ENCODE data around the gene LMF1.
"Not testable (repeated sequence)": the region's sequence is repeated elsewhere in the genome, so short reads cannot be mapped to it uniquely, and the experiment has no call there.

LMF1 gene

GRCh38 chr16:820748-821147 is 150.0 kb downstream of the LMF1 start:
- no peak for DNase-seq

- DNase-seq: not testable (repeated sequence)
Measured at GRCh38 chr16:820044-820408, 150.8 kb downstream of the LMF1 start.

GRCh38 chr16:819336-820043 is 151.3 kb downstream of the LMF1 start:
- DNase-seq: no peak

GRCh38 chr16:818592-818991 is 152.2 kb downstream of the LMF1 start:
- no peak for DNase-seq

GRCh38 chr16:818132-818531 is 152.7 kb downstream of the LMF1 start:
- no peak for DNase-seq

GRCh38 chr16:817001-817906 is 153.5 kb downstream of the LMF1 start:
- DNase-seq: no peak

GRCh38 chr16:815861-816260 is 154.9 kb downstream of the LMF1 start:
- no peak for DNase-seq

GRCh38 chr16:814974-815373 is 155.8 kb downstream of the LMF1 start:
- DNase-seq: no peak

GRCh38 chr16:813916-814412 is 156.8 kb downstream of the LMF1 start:
- no peak for DNase-seq

- no peak for DNase-seq
Measured at GRCh38 chr16:813204-813915, 157.4 kb downstream of the LMF1 start.

- DNase-seq: no peak
Measured at GRCh38 chr16:808085-808386, 162.7 kb downstream of the LMF1 start.

GRCh38 chr16:807347-808084 is 163.3 kb downstream of the LMF1 start:
- DNase-seq: peak; percentile 42

GRCh38 chr16:805474-805873 is 165.3 kb downstream of the LMF1 start:
- no peak for DNase-seq

- no peak for DNase-seq
Measured at GRCh38 chr16:804193-805048, 166.4 kb downstream of the LMF1 start.

- DNase-seq: no peak
Measured at GRCh38 chr16:803754-804080, 167.1 kb downstream of the LMF1 start.
